HEK293 (cell line): ENCODE data around the gene ZCCHC14.
"Not testable (repeated sequence)": the region's sequence is repeated elsewhere in the genome, so short reads cannot be mapped to it uniquely, and the experiment has no call there.

Experiments
- CTCF ChIA-PET: fragments of 350-600 bp; formaldehyde crosslinking; extraction: SDS; loops from one replicate; lab custom pipeline; 2021; ENCODE audit warnings: antibody characterized with exemption; lab: Yijun Ruan, JAX
- POLR2A ChIA-PET: fragments of 300-600 bp; formaldehyde crosslinking; extraction: SDS; loops from one replicate; lab custom pipeline; 2020; ENCODE audit warnings: antibody characterized with exemption, inconsistent platforms; lab: Yijun Ruan, JAX
- H3K27ac ChIP-seq: fragments of 200-500 bp; sonication (Bioruptor generic); 2 replicates; pipeline ENCODE4 v1.5.1; 2014; ENCODE audit warnings: low read depth, low read length, control low read depth, inconsistent platforms; ENCODE audit errors: extremely low read depth
- H3K36me3 ChIP-seq, 2 experiments: fragments of 200-500 bp in 1 of 2; sonication (Bioruptor generic) in 1 of 2; 1 replicate in 1 of 2; 2 replicates in 1 of 2; pipeline ENCODE4 v1.5.1; 2014 to 2017; ENCODE audit warnings: inconsistent platforms in 2 of 2, low read length in 2 of 2; ENCODE audit not compliant: control insufficient read depth in 2 of 2, insufficient read depth in 1 of 2
- H3K4me1 ChIP-seq: fragments of 200-500 bp; sonication (Bioruptor generic); 2 replicates; pipeline ENCODE4 v1.5.1; 2014; ENCODE audit warnings: mild to moderate bottlenecking, low read length, inconsistent platforms; ENCODE audit not compliant: control insufficient read depth, insufficient read depth
- H3K4me3 ChIP-seq: 2 replicates; pipeline ENCODE4 v1.5.1; 2011; ENCODE audit warnings: low read depth, mild to moderate bottlenecking, control low read depth, low read length, moderate library complexity
- H3K9me3 ChIP-seq: fragments of 200-500 bp; sonication (Bioruptor generic); 2 replicates; pipeline ENCODE4 v1.5.1; 2014; ENCODE audit warnings: low read depth, low read length, inconsistent platforms; ENCODE audit not compliant: control insufficient read depth, insufficient read depth
- FEZF1 ChIP-seq: fragments of 450-650 bp; formaldehyde crosslinking; IDR thresholded peaks from 2 replicates; pipeline ENCODE4 v1.5.1; 2016; ENCODE audit warnings: missing biosample characterization, missing genetic modification characterization
- KLF7 ChIP-seq: fragments of 450-650 bp; formaldehyde crosslinking; IDR thresholded peaks from 2 replicates; pipeline ENCODE4 v1.5.1; 2016; ENCODE audit warnings: missing biosample characterization, missing genetic modification characterization, borderline replicate concordance
- OSR2 ChIP-seq: fragments of 450-650 bp; formaldehyde crosslinking; IDR thresholded peaks from 2 replicates; pipeline ENCODE4 v1.5.1; 2016; ENCODE audit warnings: missing biosample characterization, missing genetic modification characterization
- SCRT2 ChIP-seq: fragments of 450-650 bp; formaldehyde crosslinking; IDR thresholded peaks from 2 replicates; pipeline ENCODE4 v1.5.1; 2016; ENCODE audit warnings: missing biosample characterization, missing genetic modification characterization
- SP7 ChIP-seq: fragments of 450-650 bp; formaldehyde crosslinking; IDR thresholded peaks from 2 replicates; pipeline ENCODE4 v1.5.1; 2016; ENCODE audit warnings: missing biosample characterization, missing genetic modification characterization
- TRIM28 ChIP-seq: IDR thresholded peaks from 2 replicates; pipeline ENCODE4 v1.6.1; 2011; ENCODE audit warnings: low read length, control low read depth, borderline replicate concordance
- ZBTB1 ChIP-seq: fragments of 450-650 bp; formaldehyde crosslinking; IDR thresholded peaks from 2 replicates; pipeline ENCODE4 v1.5.1; 2016; ENCODE audit warnings: missing biosample characterization, missing genetic modification characterization
- ZBTB21 ChIP-seq: fragments of 450-650 bp; formaldehyde crosslinking; IDR thresholded peaks from 2 replicates; pipeline ENCODE4 v1.5.1; 2017; ENCODE audit warnings: missing biosample characterization, missing genetic modification characterization
- ZEB2 ChIP-seq: fragments of 450-650 bp; formaldehyde crosslinking; IDR thresholded peaks from 2 replicates; pipeline ENCODE4 v1.5.1; 2016; ENCODE audit warnings: missing biosample characterization, missing genetic modification characterization
- ZNF19 ChIP-seq: fragments of 450-650 bp; formaldehyde crosslinking; IDR thresholded peaks from 2 replicates; pipeline ENCODE4; 2016; ENCODE audit warnings: missing biosample characterization, missing genetic modification characterization, low read depth
- ZNF24 ChIP-seq: fragments of 450-650 bp; formaldehyde crosslinking; IDR thresholded peaks from 2 replicates; pipeline ENCODE4 v1.5.1; 2016; ENCODE audit warnings: missing biosample characterization, missing genetic modification characterization
- ZNF366 ChIP-seq: fragments of 450-650 bp; formaldehyde crosslinking; conservative IDR thresholded peaks from 2 replicates; pipeline ENCODE4 v1.5.1; 2016; ENCODE audit warnings: missing biosample characterization, missing genetic modification characterization
- ZNF600 ChIP-seq: fragments of 450-650 bp; formaldehyde crosslinking; IDR thresholded peaks from 2 replicates; pipeline ENCODE4 v1.5.1; 2016; ENCODE audit warnings: missing biosample characterization, missing genetic modification characterization
- ZNF629 ChIP-seq: fragments of 450-650 bp; formaldehyde crosslinking; IDR thresholded peaks from 2 replicates; pipeline ENCODE4 v1.5.1; 2017; ENCODE audit warnings: missing biosample characterization, missing genetic modification characterization
- ZNF843 ChIP-seq: fragments of 450-650 bp; formaldehyde crosslinking; IDR thresholded peaks from 2 replicates; pipeline ENCODE4 v1.5.1; 2016; ENCODE audit warnings: missing biosample characterization, missing genetic modification characterization
- ZSCAN16 ChIP-seq: fragments of 450-650 bp; formaldehyde crosslinking; IDR thresholded peaks from 2 replicates; pipeline ENCODE4 v1.5.1; 2016; ENCODE audit warnings: missing biosample characterization, missing genetic modification characterization
- TF ChIP-seq, protein P1 (sequence below): fragments of 450-650 bp; formaldehyde crosslinking; conservative IDR thresholded peaks from 2 replicates; pipeline ENCODE4 v1.5.1; 2016; ENCODE audit warnings: low read depth, missing biosample characterization, missing genetic modification characterization
- TF ChIP-seq, protein P2 (sequence below): fragments of 450-650 bp; formaldehyde crosslinking; IDR thresholded peaks from 2 replicates; pipeline ENCODE4 v1.5.1; 2016; ENCODE audit warnings: missing biosample characterization, missing genetic modification characterization, borderline replicate concordance
- TF ChIP-seq, protein P3 (sequence below): fragments of 450-650 bp; formaldehyde crosslinking; IDR thresholded peaks from 2 replicates; pipeline ENCODE4 v1.5.1; 2017; ENCODE audit warnings: missing biosample characterization, mild to moderate bottlenecking, missing genetic modification characterization, moderate library complexity

Gene ZCCHC14

DNA sequence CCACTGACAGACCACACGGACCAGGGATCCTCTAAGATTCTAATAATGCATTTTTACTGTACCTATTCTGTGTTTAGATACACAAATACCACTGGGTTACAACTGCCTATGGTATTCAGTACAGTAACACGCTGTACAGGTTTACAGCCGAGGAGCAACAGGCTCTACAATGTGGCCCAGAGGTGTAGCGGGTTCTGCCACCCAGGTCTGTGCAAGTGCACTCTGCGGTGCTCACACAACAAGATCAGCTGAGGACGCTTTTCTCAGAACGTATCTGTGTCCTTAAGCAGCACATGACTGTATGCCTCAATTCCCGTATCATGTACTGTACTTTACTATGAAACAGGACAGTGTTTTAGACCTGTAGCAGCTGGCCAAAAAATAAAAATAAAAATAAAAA, 6.5 kb downstream of the ZCCHC14 start:
- CTCF ChIA-PET: interaction anchor here (1.0 to 1.4 kb wide), 3 partner anchors 25 to 70 kb away, joined by 3 to 6 read pairs (median 4); no protein-coding TSS in a partner anchor
- Histone ChIP-seq H3K4me1 (peaks cover 12% of the 10 kb centered on the region), H3K36me3 (peaks cover 0 to 12% of the 10 kb centered on the region in 2 experiments; a peak in 2 of 3 replicates), H3K27ac (no peak overlapping the region), H3K9me3 (no peaks in the 10 kb centered on the region)
- POLR2A ChIA-PET: interaction anchor here (0.5 kb wide), 1 partner anchor 442 kb away, joined by 6 read pairs; no protein-coding TSS in a partner anchor
- TF ChIP-seq ZSCAN16 (tag by site-specific recombination) (0 out of 2 replicates have a peak, but pooled peaks have one; percentile 41), SCRT2 (tag by site-specific recombination) (peak; percentile 54)
- TF ChIP-seq, protein P1, sequence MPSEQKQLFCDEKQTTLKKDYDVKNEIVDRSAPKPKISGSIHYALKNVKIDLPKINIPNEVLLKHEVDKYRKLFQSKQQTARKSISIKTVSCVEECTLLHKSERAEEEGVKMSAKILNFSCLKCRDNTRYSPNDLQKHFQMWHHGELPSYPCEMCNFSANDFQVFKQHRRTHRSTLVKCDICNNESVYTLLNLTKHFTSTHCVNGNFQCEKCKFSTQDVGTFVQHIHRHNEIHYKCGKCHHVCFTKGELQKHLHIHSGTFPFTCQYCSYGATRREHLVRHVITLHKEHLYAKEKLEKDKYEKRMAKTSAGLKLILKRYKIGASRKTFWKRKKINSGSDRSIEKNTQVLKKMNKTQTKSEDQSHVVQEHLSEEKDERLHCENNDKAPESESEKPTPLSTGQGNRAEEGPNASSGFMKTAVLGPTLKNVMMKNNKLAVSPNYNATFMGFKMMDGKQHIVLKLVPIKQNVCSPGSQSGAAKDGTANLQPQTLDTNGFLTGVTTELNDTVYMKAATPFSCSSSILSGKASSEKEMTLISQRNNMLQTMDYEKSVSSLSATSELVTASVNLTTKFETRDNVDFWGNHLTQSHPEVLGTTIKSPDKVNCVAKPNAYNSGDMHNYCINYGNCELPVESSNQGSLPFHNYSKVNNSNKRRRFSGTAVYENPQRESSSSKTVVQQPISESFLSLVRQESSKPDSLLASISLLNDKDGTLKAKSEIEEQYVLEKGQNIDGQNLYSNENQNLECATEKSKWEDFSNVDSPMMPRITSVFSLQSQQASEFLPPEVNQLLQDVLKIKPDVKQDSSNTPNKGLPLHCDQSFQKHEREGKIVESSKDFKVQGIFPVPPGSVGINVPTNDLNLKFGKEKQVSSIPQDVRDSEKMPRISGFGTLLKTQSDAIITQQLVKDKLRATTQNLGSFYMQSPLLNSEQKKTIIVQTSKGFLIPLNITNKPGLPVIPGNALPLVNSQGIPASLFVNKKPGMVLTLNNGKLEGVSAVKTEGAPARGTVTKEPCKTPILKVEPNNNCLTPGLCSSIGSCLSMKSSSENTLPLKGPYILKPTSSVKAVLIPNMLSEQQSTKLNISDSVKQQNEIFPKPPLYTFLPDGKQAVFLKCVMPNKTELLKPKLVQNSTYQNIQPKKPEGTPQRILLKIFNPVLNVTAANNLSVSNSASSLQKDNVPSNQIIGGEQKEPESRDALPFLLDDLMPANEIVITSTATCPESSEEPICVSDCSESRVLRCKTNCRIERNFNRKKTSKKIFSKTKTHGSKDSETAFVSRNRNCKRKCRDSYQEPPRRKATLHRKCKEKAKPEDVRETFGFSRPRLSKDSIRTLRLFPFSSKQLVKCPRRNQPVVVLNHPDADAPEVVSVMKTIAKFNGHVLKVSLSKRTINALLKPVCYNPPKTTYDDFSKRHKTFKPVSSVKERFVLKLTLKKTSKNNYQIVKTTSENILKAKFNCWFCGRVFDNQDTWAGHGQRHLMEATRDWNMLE (tag by site-specific recombination): no peak
- TF ChIP-seq, all 188 proteins: peak for 2
- H3K4me3 ChIP-seq: no peak overlapping the region

DNA sequence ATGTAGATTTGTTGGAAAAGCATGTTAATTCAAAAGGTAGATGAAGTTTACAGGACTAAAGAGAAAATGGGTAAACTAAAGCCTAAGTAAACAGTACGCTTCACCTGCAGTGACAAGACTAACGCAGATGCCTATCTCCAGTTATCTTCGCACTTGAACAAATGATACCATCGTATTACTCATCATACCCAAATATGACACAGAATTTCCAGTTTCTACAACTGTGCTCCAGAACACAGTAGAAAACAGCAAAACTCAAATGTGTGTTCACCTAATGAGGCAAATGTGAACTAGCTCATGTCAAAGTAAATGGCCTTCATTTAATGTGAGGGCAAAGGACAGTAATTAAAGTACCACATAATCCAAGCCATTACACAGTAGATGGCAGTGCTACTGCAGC, 7.0 kb downstream of the ZCCHC14 start:
- Histone ChIP-seq H3K4me1 (peaks cover 12% of the 10 kb centered on the region), H3K36me3 (peaks cover 0 to 12% of the 10 kb centered on the region in 2 experiments; a peak in 1 of 3 replicates)
- H3K4me3 ChIP-seq, H3K27ac ChIP-seq, POLR2A ChIA-PET, H3K9me3 ChIP-seq: not testable (repeated sequence)
- TF ChIP-seq ZBTB21 (tag by site-specific recombination) (0 out of 2 replicates have a peak, but pooled peaks have one; percentile 29), SP7 (tag by site-specific recombination) (0 out of 2 replicates have a peak, but pooled peaks have one; percentile 25), ZEB2 (tag by site-specific recombination) (peak; percentile 57; the same call in 1 of the 2 replicates), FEZF1 (tag by site-specific recombination) (peak; percentile 23; the same call in 1 of the 2 replicates), ZNF24 (tag by site-specific recombination) (peak; percentile 80), ZNF366 (tag by site-specific recombination) (peak; percentile 44), ZNF629 (peak; percentile 55; the same call in 1 of the 2 replicates), ZNF600 (peak; percentile 89), OSR2 (tag by site-specific recombination) (peak; percentile 47; the same call in 1 of the 2 replicates), ZNF843 (tag by site-specific recombination) (0 out of 2 replicates have a peak, but pooled peaks have one; percentile 28)
- CTCF ChIA-PET: interaction anchor here (1.2 to 1.4 kb wide), 2 partner anchors 25 to 69 kb away, joined by 3 to 4 read pairs; no protein-coding TSS in a partner anchor

DNA sequence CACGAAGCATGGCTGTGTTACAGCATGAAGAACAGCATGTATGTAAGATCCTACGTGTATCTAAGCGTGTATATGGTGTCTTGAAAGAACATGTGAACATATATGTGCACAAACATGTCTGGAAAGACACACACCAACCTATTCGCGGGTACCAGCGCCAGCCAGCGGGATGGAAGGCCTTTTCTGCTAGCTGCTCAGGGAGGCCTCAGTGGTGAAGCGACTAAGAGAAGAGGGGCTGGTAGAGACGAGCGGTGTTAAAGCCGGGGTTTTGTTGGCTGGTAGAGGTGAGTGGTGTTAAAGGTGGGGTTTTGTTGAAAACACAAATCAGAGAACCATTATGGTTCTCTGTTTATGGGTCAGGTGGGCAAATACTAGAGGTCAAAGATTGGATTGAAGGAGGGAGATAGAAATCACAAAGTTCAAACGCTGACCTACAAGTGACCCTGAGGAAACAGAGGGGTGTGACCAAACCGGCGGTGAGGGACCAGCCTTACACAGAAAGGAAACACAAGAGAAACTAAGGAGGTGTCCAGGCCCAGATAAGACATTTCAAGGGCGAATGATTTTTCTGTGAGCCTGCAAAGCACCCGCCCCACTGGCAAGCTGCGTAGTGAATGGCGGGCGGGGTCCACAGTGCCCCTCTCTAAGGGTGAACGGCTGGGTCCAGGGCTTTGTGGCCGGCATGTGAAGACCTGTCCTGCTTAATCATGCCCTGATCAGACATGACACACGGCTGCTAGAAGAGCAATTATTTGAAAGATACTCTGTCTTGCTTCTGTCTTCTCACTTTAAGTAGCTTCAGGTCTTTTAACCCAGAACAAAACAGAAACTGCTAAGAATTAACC, 8.1 kb downstream of the ZCCHC14 start:
- Histone ChIP-seq H3K4me3 (no peak overlapping the region), H3K27ac (no peak overlapping the region), H3K4me1 (peaks cover 12% of the 10 kb centered on the region), H3K36me3 (peaks cover 0 to 13% of the 10 kb centered on the region in 2 experiments; a peak in 2 of 3 replicates), H3K9me3 (no peaks in the 10 kb centered on the region)
- ChIA-PET CTCF (interaction anchor here (0.7 to 1.2 kb wide), 2 partner anchors 24 to 103 kb away, joined by 3 to 4 read pairs; no protein-coding TSS in a partner anchor), POLR2A (no interaction called here)
- TF ChIP-seq, protein P2, sequence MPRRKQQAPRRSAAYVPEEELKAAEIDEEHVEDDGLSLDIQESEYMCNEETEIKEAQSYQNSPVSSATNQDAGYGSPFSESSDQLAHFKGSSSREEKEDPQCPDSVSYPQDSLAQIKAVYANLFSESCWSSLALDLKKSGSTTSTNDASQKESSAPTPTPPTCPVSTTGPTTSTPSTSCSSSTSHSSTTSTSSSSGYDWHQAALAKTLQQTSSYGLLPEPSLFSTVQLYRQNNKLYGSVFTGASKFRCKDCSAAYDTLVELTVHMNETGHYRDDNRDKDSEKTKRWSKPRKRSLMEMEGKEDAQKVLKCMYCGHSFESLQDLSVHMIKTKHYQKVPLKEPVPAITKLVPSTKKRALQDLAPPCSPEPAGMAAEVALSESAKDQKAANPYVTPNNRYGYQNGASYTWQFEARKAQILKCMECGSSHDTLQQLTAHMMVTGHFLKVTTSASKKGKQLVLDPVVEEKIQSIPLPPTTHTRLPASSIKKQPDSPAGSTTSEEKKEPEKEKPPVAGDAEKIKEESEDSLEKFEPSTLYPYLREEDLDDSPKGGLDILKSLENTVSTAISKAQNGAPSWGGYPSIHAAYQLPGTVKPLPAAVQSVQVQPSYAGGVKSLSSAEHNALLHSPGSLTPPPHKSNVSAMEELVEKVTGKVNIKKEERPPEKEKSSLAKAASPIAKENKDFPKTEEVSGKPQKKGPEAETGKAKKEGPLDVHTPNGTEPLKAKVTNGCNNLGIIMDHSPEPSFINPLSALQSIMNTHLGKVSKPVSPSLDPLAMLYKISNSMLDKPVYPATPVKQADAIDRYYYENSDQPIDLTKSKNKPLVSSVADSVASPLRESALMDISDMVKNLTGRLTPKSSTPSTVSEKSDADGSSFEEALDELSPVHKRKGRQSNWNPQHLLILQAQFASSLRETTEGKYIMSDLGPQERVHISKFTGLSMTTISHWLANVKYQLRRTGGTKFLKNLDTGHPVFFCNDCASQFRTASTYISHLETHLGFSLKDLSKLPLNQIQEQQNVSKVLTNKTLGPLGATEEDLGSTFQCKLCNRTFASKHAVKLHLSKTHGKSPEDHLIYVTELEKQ (tag by site-specific recombination): no peak
- TF ChIP-seq ZNF19 (tag by site-specific recombination): no peak
- no peak for TF ChIP-seq ZBTB1
- TF ChIP-seq TRIM28: no peak
- TF ChIP-seq KLF7 (tag by site-specific recombination): no peak
- TF ChIP-seq, protein P3, sequence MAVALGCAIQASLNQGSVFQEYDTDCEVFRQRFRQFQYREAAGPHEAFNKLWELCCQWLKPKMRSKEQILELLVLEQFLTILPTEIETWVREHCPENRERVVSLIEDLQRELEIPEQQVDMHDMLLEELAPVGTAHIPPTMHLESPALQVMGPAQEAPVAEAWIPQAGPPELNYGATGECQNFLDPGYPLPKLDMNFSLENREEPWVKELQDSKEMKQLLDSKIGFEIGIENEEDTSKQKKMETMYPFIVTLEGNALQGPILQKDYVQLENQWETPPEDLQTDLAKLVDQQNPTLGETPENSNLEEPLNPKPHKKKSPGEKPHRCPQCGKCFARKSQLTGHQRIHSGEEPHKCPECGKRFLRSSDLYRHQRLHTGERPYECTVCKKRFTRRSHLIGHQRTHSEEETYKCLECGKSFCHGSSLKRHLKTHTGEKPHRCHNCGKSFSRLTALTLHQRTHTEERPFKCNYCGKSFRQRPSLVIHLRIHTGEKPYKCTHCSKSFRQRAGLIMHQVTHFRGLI (tag by site-specific recombination): no peak
